Measurements from ENCODE around the gene LASP1.

LASP1 gene

DNA sequence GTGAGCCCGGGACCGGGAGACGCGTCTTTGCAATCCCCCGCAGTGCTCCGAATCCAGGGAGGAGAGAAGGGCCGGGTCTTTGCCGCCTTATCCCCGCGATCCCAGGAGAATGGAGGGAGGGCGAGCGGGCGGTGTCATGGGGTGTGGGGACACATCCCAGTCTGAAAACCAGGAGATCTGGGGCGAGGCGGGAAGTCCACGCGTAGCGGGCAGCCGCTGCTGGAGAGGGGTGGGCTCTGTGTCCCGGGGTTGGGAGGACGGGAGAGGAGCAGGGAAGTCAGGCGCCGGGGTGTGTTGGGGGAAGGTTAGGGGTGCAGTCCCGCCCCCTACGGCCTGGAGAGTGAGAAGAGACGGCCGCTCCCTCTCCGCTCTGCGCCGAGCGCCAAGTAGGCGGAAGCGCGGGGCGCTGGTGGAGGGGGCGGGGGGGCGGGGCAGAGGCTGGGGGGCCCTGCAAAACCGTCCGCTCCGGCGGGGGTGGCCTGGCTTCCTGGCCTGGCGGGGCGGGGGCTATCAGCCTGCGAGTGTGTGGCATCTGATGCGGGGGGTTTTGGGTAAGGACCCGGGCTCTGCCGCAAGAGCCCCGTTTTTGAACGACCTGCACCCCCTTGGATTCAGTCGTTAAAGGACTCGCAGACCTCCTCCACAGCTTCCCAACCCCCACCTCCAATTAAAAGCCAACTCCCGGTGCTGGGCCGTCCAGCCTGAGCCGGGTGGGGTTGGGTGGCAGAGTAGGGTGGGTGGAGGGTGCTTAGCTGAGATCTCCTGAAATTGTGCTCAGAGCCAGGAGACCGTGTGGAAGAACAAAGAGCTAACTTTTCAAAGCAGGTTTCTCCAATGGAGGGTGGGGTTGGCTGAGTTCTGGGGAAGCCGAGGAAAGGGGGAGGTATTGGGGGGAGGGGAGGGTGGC is 654 bp downstream of the LASP1 start:
- no peak for DNase-seq

DNA sequence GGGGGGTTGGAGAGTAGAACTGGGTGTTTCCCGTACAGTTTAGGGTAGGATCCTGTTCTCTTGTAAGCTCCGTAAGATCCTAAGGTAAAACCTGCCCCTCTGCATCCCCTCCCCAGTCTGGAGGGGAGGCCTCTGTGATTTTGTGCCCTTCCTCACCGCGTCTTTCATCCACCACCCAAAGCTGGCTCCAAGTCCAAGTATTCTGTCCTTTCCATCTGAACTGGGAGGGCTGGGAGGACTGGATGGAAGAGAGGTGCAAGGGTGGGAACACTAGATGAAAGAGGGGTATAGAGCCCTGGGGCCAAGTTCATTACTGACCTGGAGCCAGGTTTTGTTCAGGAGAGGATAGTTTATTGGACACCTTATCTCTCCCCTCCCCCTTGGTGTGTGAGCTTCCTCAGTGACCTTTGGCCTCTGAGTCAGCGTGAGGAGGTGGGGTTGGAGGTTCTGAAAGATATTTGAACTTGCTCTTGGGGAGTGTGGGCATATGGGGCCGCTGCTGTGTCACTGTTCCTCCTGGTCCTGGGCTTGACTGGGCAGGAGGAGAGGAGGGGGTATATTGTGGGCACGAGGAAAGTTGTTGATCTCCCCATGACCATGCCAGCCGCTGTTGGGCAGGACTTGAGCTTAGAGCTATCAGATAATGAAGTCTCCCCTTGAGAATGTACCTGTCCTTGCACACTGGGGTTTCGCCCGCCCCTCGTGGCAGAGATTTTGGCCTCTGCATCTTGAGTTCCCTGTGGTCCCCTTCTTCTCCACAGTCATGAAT is 1.6 kb downstream of the LASP1 start:
- peak; percentile 48 for DNase-seq

DNA sequence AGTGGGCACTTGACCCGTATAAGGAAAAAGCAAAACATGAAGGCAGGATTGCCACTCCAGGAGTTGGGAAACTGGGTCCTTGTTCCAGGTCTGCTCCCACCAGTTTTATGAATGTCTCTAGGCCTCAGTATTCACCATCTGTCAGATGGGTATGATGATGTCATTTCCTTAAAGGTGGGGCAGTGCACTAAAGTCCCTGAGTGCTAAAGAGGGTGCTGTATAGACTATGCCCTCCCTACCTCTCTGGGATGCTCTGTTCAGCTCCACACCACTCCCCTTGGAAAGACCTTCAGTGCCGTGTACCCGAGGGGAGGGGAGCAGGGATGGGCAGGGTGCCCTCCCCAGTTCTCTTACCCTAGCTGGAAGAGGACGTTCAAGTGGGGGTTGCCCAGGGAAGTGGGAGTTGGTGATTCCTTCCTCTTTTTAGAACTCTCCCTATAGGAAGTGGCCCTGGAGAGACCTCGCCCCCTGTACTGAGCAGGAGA is 2.2 kb downstream of the LASP1 start:
- no peak for DNase-seq

DNA sequence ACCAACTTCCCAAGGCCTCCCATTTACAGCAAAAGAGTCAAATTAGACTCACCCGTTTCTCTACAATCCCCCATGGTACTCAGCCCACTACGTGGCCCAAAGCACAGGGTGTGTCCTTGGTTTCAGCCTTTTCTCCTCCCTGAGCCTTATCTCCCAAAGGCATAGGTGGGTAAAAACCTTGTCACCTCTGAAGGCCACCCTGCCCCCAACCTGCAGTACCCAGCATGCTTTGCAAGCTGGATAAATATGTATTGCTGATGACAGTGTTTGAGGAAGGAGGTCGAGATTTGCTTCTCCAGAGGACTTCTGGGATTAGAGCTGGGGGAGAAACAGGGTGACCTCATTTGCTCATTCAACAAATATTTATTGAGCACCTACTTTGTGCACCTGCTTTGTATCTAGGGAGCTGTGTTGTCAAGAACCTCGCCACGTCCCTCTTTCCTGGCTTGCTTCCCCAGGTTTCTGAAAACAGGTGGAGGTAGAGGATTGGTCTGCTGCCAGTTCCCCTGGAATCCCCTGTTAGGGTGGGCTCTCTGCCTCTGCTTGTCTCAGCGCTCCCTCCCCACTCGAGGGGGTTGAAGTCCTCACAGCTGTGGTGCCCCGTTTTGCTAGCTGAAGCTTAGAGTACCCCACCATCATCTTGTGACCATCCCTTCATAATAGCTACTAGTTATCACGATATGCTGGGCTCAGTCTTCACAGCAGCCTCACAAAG is 3.0 kb downstream of the LASP1 start:
- DNase-seq: no peak

DNA sequence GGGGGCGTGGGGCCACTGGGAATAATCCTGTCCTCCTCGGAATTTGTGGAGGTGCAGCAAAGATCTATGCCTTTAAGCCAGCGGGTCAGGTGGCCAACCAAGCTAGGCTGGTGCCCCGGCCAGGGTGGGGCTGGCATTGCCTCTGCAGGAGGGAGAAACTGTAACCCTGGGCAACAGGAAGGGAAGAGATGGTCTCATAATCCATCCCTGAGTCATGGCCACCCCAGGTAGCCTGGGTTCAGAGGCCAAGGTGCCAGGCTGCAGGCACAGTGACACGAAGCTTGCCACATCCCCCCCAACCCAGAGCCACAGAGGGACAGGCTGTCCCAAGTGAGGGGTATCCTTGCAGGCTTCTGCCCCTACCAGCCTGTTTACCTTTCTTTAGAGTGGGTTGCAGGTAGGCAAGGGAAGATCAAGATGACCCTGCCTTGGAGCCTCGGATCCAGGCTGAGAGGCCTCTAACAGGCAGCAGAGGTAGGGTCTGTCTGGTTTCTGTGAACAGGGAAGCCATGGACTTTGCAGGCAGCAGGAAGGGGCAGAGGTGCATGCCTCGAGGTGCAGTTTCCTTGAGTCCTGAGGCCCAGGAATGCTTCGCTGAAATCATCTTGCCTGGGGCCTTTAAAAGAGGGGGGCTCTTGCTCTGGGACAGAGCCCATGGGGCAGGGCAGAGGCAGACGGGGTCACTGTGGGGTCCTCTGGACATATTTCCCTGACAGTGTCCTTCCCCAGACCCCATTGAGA is 4.0 kb downstream of the LASP1 start:
- no peak for DNase-seq

DNA sequence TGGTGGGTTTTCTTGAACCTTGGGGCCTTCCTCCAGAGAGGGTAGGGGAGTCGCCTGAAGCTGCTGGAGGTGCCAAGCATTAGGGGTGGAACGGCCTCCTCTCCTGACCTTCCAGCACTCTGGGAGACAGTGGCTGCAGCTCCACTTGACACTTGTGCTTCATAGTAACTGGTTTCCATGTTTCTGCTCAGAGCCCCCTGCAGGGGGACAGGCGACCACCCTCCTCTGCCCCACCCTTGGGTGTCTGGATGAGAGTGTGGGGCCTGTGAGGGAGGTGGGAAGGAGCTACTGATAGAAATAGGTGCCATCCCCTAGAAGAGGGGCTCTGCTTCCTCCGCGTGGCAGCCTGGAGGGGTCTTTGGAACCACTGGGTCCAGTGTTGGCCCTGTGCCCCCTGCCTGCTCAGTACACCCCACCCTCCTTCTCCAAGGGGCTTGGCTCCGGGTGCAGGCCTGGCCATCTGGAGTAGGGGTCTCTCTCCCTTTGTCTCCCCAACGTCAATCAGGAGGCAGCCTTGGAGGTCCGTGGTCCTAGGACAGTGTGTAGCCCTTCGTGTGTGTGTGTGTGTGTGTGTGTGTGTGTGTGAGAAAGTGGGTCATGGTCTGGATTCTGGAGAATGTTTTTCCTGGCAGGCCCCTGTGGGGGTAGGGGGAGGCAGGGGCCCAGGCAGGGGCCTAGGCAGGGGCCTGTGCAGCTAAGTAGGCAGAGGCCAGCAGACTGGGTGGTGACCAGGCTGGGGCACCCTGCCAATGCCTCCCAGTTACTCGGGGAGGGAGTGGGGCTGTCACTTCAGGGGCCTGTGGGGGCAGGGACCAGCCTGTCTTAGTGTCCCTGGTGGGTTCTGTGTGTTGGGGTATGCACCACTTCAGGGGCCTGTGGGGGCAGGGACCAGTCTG is 4.9 kb downstream of the LASP1 start:
- DNase-seq: no peak

DNA sequence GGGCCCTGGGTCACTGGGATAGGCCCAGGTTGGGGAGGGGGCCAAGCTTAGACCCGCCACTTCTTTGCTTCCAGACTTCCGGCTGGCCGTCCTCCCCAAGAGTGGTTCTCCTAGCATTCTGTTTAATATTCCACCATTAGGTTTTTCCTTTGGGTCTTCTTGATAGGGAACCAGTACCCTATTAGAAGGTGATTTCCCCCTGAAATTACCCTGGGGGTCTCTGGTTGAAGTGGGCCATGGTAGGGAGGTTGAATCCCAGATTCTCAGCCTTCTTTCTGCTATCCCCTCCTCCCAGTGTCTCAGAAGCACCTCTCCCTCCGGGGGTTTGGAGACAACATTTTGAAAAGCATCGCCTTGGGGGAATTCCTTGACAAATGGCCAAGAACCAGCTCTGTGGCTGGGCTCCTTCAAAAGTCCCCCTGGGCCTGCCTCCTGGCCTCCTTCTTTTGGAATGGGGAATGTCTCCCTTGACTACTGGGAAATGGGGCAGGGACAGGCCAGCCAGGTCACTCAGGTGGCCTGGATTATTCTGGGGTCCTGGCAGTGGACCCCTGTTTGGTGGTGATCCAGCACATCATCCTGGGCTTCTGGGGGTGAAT is 5.7 kb downstream of the LASP1 start:
- no peak for DNase-seq

DNA sequence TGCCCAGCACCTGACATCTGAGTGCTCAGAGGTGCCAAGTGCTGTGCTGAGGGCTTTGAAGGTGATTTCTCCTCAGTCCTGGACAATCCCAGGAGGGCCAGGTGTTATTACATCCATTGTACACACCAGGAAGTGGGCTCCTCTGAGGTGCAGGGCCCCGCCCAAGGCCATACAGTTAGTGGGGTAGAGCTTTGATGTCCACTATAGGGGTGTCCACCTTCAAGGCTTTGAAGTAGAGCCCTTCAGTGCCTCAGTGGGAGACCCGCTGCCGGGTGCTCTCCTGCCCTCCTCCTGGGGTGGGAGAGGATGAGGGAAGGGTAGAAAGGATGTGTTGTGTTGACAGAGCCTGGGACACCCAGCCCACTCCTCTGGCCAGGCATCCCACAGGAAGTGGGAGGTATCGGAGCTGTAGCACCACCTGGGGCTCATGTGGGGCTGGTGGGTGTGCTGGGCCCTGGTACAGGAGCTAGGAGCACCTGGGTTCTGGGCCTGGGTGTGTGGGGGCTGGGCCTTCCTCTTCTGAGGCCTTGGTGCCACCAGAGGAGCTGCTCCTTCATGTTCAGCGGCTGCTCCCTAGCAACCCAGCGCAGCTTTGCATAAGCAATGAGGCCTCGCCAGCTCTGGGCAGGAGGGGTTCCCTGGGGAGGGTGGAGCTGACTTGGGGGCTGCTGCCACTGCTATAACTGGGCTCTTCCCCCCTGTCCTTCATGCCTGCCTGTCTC is 7.4 kb downstream of the LASP1 start:
- no peak for DNase-seq

DNA sequence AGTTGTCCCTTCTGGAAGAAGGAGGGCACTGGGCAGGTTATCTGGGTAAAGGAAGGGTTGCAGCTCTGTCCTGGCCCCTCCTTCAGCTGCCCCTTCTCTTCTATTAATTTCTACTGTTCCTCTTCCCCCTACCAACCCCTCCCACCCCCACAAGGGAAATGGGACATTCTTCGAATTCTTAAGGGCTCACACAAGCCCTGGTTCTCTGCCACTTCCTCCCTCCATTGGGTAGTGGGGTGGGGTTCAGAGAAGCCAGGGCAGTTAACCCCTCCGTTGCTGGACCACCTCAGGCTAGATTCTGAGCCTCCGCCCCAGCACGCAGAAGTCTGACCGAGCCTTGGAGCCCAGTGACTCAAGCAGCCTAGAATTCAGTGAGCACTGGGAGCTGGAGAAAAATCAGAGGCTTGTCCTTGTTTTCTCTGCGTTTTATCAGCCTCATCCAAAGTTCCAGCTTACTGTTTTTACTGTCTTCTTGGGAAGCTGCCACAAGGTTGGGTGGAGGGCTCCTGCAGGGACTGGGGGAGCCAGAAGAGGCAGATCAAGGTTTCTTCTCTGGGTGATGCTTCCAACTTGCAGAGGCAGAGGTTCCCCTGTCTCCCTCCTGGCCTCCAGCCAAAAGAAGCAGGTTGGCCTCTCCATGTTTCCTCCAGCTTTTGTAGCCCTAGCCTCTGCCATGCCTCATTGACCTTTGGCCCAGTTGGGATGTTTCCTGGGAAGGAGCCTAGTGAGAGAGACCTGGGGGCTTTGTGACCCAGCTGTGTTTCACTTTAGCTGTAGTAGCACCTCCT is 10.2 kb downstream of the LASP1 start:
- DNase-seq: no peak

DNA sequence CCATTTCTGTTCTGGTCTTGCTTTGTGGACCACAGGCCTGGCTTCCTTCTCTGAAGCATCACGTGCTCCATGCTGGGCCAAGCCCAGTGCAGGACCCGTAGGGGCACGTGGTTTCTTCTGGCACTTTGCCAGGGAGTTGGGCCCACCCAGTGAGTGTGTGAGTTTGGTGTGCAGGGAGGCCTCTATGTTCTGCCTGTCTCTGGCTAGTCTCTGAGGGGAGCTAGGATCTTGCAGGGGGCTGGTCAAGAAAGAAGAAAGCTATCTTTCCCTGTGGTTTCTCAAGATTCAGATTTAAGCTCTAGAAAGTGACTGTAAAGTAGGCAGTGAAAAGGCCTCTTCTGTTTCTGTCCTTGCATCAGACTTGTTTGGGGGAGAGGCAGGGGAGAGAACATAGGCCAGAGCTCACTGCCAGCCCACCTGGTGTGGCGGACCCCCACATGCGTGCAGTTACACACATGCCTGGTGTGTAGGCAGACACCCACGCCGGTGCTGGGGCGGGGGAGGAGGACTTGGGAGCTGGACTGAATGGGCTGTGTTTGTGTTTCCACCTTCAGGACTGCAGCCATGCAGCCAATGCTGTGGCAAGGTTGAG is 11.8 kb downstream of the LASP1 start:
- no peak for DNase-seq

DNA sequence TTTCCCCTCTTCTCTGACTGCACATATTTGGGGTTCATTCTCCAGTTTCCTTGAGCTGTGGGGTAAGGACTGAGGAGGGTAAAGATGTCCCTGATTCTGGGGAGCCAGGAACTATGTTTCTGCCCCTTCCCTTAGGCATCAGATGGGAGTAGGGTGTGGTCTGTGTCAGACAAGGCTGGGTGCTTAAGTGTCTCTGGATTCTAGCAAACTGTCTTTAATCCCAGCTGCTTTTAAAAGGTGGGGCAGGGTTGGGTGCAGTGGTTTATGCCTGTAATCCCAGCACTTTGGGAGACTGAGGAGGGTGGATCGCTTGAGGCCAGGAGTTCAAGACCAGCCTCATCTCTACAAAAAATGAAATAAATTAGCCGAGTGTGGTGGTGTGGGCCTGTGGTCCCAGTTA is 13.0 kb downstream of the LASP1 start:
- DNase-seq: no peak

DNA sequence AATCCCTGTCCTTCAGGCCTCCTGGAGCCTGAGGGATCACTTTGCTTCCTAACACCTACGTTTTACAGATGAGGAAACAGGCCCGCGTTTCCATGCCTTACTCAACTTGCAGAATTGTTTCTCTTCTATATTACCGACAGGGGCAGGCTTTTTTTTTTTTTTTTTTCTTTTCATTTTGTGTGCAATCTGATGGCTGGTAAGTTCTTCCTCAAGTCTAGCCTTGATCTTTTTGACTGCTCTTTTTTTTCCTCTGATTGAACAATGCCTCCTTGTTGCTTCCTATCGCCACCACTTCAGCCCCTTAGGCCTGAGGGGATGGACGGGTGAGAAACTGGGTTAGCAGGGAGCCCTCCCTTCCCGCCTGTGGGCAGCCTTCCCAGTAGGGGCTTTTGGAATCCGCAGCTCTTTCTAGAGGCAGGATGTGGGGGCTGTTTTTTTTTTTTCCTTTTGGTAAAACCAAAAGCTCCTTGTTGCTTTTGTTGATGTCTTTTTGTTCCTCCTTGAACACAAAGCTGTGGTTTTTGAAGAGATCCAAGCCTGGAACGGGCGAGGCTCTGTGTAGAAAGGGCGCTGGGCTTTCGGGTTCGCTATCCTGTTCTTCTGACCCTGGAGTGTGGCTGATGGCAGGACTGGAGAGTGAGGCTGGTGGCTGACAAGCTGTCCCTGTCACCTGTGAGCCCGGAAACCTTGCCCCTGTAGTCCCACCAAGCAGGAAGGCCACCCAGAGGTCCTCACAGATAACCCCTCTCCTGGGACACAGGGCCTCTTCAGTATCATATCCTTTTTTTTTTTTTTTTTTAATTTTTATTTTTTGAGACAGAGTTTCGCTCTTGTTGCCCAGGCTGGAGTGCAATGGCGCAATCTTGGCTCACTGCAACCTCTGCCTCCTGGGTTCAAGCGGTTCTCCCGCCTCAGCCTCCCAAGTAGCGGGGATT is 14.0 kb downstream of the LASP1 start:
- DNase-seq: no peak

DNA sequence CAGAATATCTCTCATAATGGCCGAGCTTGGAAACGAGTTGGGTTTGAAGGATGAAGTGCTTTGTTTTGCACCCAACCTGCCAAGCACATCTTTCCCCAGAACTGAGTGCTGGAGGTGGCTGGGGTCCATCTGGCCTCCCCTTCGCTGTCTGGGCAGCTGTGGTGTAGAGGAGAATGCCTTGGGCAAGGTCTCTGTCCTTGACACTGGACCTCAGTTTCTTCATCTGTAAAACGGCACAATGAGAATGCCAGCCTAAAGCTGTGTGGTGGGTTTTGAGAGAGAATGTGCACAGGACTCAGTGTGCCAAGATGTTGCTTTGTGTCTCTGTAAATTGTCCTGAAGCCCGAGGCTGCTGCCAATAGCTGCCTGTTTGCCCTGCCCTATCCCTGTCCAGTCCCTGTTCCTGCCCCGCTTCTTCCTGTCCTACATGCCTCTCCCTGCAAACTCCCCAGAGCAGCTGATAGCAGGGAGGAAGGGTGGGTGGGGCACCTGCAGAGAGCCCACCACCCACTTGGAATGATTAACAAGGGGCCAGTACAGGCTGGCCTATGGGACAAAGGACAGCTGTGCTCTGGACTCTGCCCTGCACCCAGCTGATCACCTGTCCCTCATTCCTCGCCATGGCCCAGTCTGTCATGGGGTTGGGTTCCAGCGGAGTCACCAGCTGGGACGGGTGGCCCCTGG is 15.3 kb downstream of the LASP1 start:
- DNase-seq: no peak

DNA sequence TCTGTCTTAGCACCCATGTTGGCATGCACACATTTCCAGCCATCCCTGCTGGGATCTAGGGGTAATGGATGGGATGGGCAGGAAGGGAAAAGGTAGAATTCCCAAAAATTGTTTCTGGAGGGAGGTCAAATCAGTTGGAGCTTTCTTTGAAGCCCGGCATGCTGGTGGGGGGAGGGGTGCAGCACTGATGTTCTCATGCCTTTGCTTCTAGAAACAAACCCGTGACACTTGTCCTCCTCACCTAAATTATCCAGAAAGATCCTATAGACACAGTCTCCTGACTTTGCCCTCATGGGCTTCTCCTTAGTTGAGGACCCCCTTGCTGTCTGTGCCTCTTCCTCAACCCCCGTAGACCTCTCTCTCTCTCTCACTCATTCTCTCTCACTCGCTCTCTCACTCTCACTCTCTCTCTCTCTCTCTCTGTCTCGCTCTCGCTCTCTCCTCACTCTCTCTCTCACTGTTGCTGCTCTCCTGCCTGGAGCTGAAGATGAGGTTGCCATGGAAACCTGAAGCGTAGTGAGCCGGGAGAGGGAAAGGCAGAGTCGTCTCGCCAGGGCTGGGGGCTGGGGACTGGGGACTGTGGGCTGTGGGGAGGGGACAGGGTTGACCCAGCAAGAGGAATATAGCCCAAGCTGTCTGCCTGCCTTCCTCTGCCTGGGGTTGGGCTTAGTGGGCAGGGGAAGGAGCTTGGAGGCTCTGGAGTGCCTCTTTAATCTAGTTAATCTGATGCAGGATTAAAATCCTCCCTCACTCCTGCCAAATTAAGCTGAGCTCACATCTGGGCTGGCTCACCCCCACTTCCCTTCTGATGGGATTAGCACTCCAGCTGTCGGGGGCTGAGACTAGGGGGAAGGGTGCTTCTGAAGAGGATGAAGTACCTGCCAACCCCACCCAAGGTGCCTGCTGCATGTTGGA is 16.1 kb downstream of the LASP1 start:
- DNase-seq: no peak

DNA sequence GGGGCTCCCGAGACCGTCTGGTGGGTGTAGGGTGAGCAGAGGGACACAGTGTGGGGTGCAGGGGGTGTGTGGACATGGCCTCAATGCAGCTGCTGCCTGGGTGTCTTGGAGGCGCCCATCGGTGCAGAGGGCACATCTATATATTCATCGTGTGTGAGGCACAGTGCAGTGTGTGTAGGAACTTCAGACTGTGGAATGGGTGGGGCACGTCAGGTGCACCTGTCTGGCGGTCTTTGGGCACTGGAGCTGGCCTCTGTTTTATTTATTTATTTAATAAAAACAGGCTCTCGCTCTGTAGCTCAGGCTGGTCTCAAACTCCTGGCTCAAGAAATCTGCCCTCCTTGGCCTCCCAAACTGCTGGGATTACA is 16.8 kb downstream of the LASP1 start:
- no peak for DNase-seq

DNA sequence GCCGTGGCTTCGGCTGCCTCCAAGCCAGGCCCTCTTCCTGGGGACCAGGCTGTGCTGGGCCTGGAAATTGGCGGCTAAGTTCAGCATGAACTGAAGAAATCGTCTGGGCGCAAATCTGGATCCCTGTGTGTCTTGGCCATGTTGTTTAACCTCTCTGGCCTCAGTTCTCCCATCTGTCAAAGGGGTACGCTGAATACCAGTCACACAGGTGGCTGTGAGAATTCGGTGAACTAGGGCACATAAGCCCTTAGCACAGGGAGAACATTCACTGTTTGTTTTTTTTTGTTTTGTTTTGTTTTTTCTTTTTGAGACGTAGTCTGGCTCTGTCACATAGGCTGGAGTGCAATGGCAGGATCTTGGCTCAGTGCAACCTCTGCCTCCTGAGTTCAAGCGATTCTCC is 19.0 kb downstream of the LASP1 start:
- no peak for DNase-seq
